K562 (cell line): ENCODE results near the gene NPB. TPM values are rescaled to one million over a fixed set of nuclear protein-coding genes. Genes with fewer than 3 reads are reported as not detected.
A peak's percentile ranks its signal among the peaks of the same experiment; 100 is the strongest.

Experiments used
- CTBP1 ChIP-seq: fragments of 450-650 bp; IDR thresholded peaks from 2 replicates; pipeline ENCODE4 v1.6.1; 2016; ENCODE audit warnings: borderline replicate concordance
- E2F3 ChIP-seq: fragments of 250-450 bp; sonication (Bioruptor Pico); IDR thresholded peaks from 2 replicates; pipeline ENCODE4 v1.4.0; 2020; ENCODE audit warnings: mild to moderate bottlenecking
- E2F4 ChIP-seq: sonication (generic); formaldehyde crosslinking; IDR thresholded peaks from 2 replicates; pipeline ENCODE4 v1.8.0; 2022; ENCODE audit warnings: mild to moderate bottlenecking, low read depth, missing genetic modification reagents
- E2F5 ChIP-seq: sonication (generic); formaldehyde crosslinking; IDR thresholded peaks from 2 replicates; pipeline ENCODE4 v1.8.0; 2022; ENCODE audit warnings: mild to moderate bottlenecking, missing genetic modification reagents
- EGR1 ChIP-seq: fragments of 450-650 bp; conservative IDR thresholded peaks from 2 replicates; pipeline ENCODE4 v1.6.1; 2017; ENCODE audit warnings: mild to moderate bottlenecking
- GTF2F1 ChIP-seq: IDR thresholded peaks from 2 replicates; pipeline ENCODE4 v1.6.1; 2011; ENCODE audit warnings: low read depth, low read length, improper control_type of control experiment
- KDM5B ChIP-seq: fragments of 200-600 bp; sonication (generic); IDR thresholded peaks from 2 replicates; pipeline ENCODE4 v1.6.1; 2012; ENCODE audit warnings: low read depth, mild to moderate bottlenecking, moderate library complexity, low read length, control low read depth, inconsistent platforms; ENCODE audit not compliant: insufficient replicate concordance
- PCBP2 ChIP-seq: fragments of 200-400 bp; formaldehyde crosslinking; IDR thresholded peaks from 2 replicates; pipeline ENCODE4 v1.6.1; 2018; ENCODE audit warnings: low read length, low read depth, mild to moderate bottlenecking, moderate library complexity; ENCODE audit not compliant: poor library complexity, severe bottlenecking
- POLR2A ChIP-seq: fragments of 450-650 bp; conservative IDR thresholded peaks from 2 replicates; pipeline ENCODE4 v1.6.1; 2016
- POLR2G ChIP-seq: fragments of 200-400 bp; formaldehyde crosslinking; IDR thresholded peaks from 2 replicates; pipeline ENCODE4 v1.6.1; 2017; ENCODE audit warnings: low read depth, mild to moderate bottlenecking, antibody characterized with exemption, low read length, moderate library complexity
- RB1 ChIP-seq: fragments of 450-650 bp; IDR thresholded peaks from 2 replicates; pipeline ENCODE4 v1.6.1; 2017; ENCODE audit warnings: low read depth, mild to moderate bottlenecking
- RFX5 ChIP-seq: IDR thresholded peaks from 2 replicates; pipeline ENCODE4 v1.6.1; 2011; ENCODE audit warnings: low read depth, mild to moderate bottlenecking, improper control_type of control experiment, low read length
- SAFB2 ChIP-seq: fragments of 200-400 bp; formaldehyde crosslinking; IDR thresholded peaks from 2 replicates; pipeline ENCODE4 v1.6.1; 2018; ENCODE audit warnings: borderline replicate concordance, low read length, low read depth, moderate library complexity; ENCODE audit not compliant: severe bottlenecking
- SUPT5H ChIP-seq: fragments of 450-650 bp; IDR thresholded peaks from 2 replicates; pipeline ENCODE4 v1.6.1; 2016
- TAF1 ChIP-seq: IDR thresholded peaks from 2 replicates; pipeline ENCODE4 v1.6.1; 2011; ENCODE audit warnings: mild to moderate bottlenecking, low read length, moderate library complexity; ENCODE audit not compliant: insufficient read depth, control insufficient read depth, severe bottlenecking; ENCODE audit errors: extremely low read depth
- YY1 ChIP-seq, 3 experiments: IDR thresholded peaks; 2 replicates each; pipeline ENCODE4 v1.6.1; 2011; ENCODE audit warnings: low read length in 2 of 3, mild to moderate bottlenecking in 2 of 3, moderate library complexity in 2 of 3, borderline replicate concordance in 1 of 3, control low read depth in 1 of 3, low read depth in 1 of 3; ENCODE audit not compliant: insufficient read depth in 3 of 3, insufficient replicate concordance in 2 of 3, control insufficient read depth in 1 of 3, insufficient read length in 1 of 3; ENCODE audit errors: extremely low read depth in 1 of 3
- polyA plus RNA-seq, 8 experiments: library from polyadenylated mRNA; depleted of rRNA in 4 of 8; stranded (reverse) in 5 of 8; unstranded in 3 of 8; fragments of >200 nt; fragmentation: Nextera tagmentation in 2 of 8; fragmentation: Illumina TruSeq in 1 of 8; extraction: Ambion mirVana in 2 of 8; extraction: Trizol in 1 of 8; gene quantifications; 2 replicates each; pipeline versions ENCODE4 v1.2.1 to v1.2.3, GENCODE V29; 2011 to 2014; ENCODE audit warnings: inconsistent platforms in 1 of 8, missing spikeins in 1 of 8
- total RNA-seq, 7 experiments: library from RNA; depleted of rRNA in 6 of 7; stranded (reverse); fragments of >200 nt in 6 of 7; fragmentation: Illumina TruSeq in 2 of 7; extraction: Trizol in 2 of 7; gene quantifications; 2 replicates each; pipeline versions ENCODE4 v1.2.1 to v1.2.3, GENCODE V29; 2011 to 2021; ENCODE audit warnings: low replicate concordance in 1 of 7
- TF ChIP-seq, protein P1 (sequence below): IDR thresholded peaks from 2 replicates; pipeline ENCODE4 v1.6.1; 2011; ENCODE audit warnings: borderline replicate concordance, low read depth, mild to moderate bottlenecking, moderate library complexity, low read length; ENCODE audit not compliant: insufficient read depth, poor library complexity, severe bottlenecking

The NPB gene
- total and polyA plus RNA-seq, 9 of the 15 experiments (the other 6 are each of a cell fraction or from before 2014, with no cell fraction given): 0.03 to 0.61 (median 0.14) TPM; not detected in 2

GRCh38 chr17:81859906-81860755, 41.9 kb upstream of the NPB start, which contains the start of gene P4HB (continued):
- TF ChIP-seq E2F4 (CRISPR knock-in tag) (peak; percentile 69; the same call in 1 of the 2 replicates), KDM5B (peak; percentile 91), RFX5 (peak; percentile 40; the same call in 1 of the 2 replicates), SUPT5H (peak; percentile 73), POLR2G (peak; percentile 94), E2F3 (CRISPR knock-in tag) (no peak), SAFB2 (no peak), TAF1 (peak; percentile 67), PCBP2 (peak; percentile 51), EGR1 (peak; percentile 50), POLR2A (peak; percentile 54), E2F5 (0 out of 2 replicates have a peak, but pooled peaks have one; percentile 27), GTF2F1 (peak; percentile 80; the same call in 1 of the 2 replicates), YY1 (IDR thresholded peaks at IDR 0.05; ENCODE audit: borderline replicate concordance in 1 of 3, control insufficient read depth in 1 of 3, extremely low read depth in 1 of 3, insufficient read depth in 3 of 3, insufficient read length in 1 of 3, insufficient replicate concordance in 2 of 3, low read depth in 1 of 3, low read length in 2 of 3) (peak in 1 of 3 experiments; percentile 6), RB1 (peak; percentile 96), CTBP1 (peak; percentile 59)
- TF ChIP-seq, protein P1, sequence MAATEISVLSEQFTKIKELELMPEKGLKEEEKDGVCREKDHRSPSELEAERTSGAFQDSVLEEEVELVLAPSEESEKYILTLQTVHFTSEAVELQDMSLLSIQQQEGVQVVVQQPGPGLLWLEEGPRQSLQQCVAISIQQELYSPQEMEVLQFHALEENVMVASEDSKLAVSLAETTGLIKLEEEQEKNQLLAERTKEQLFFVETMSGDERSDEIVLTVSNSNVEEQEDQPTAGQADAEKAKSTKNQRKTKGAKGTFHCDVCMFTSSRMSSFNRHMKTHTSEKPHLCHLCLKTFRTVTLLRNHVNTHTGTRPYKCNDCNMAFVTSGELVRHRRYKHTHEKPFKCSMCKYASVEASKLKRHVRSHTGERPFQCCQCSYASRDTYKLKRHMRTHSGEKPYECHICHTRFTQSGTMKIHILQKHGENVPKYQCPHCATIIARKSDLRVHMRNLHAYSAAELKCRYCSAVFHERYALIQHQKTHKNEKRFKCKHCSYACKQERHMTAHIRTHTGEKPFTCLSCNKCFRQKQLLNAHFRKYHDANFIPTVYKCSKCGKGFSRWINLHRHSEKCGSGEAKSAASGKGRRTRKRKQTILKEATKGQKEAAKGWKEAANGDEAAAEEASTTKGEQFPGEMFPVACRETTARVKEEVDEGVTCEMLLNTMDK: no peak
